HL-60/S4 treated with retinoic acid at 250 ng/mL for 4 days and 3 days (cell line): ENCODE measurements around the gene ZNF566.

Source experiments
- in situ Hi-C: fragments of 300-500 bp; cut with MboI; formaldehyde crosslinking; loops from 2 replicates; pipeline ENCODE4 v1.7.0; 2022; ENCODE audit warnings: low sequenced_read_pairs

ZNF566 gene

GRCh38 chr19:36449059-36449670 is 40.2 kb downstream of the ZNF566 start:
- in situ Hi-C loops: no loop called here

DNA sequence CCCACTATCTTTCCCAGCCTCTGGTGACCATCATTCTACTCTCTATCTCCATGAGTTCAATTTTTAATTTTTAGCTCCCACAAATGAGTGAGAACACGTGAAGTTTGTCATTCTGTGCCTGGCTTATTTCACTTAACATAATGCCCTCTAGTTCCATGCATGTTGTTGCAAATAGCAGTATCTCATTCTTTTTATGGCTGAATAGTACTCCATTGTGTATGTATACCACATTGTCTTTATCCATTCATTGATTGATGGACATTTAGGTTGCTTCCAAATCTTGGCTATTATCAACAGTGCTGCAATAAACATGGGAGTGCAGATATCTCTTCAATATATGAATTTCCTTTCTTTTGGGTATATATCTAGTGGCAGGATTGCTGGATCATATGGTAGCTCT is 48.0 kb downstream of the ZNF566 start:
- in situ Hi-C loops: no loop called here

DNA sequence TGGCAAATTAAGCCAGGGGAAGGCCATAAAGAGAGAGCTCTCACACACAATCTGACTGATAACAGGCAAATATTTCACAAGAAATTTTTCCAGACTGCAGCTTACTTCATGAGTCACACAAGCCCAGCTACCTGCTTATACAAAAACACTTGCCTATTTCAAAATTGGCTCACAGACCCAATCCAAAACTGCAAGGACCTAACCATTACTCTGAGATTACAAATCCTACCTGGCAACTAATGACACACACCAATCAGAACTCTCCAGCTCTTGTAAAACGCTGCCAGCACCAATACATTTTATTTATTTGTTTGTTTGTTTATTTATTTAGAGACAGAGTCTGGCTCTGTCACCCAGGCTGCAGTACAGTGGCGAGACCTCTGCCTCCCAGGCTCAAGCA is 52.8 kb downstream of the ZNF566 start:
- in situ Hi-C loops: no loop called here

DNA sequence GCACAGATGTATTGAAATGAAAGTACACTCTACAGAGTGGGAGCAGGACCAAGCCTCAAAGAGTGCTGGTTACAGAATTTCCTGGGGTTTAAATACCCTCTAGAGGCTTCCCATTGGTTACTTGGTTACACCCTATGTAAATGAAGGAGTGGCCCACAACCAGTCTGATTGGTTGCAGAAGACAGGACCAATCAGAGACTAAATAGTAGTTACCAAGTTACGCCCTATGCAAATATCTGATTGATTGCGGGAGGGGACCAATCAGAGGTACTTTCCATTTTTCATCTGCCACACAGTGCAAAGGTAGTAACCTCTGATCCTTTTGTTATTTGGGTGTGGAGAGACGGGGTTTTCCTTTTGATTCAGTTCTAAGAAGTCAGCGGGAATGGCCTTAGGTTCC is 65.4 kb downstream of the ZNF566 start:
- in situ Hi-C loops: no loop called here

- in situ Hi-C loops: no loop called here
These were observed 67.4 kb downstream of the ZNF566 start for GRCh38 chr19:36421749-36422481.

- in situ Hi-C loops: no loop called here
These were observed 68.2 kb downstream of the ZNF566 start for GRCh38 chr19:36420961-36421748.

GRCh38 chr19:36418287-36419001 is 70.9 kb downstream of the ZNF566 start, which contains the start of gene ZFP82:
ZFP82 (minus strand) TSS chr19:36418644; CDS start chr19:36409789, 8,855 bp downstream.
- in situ Hi-C loops: no loop called here

DNA sequence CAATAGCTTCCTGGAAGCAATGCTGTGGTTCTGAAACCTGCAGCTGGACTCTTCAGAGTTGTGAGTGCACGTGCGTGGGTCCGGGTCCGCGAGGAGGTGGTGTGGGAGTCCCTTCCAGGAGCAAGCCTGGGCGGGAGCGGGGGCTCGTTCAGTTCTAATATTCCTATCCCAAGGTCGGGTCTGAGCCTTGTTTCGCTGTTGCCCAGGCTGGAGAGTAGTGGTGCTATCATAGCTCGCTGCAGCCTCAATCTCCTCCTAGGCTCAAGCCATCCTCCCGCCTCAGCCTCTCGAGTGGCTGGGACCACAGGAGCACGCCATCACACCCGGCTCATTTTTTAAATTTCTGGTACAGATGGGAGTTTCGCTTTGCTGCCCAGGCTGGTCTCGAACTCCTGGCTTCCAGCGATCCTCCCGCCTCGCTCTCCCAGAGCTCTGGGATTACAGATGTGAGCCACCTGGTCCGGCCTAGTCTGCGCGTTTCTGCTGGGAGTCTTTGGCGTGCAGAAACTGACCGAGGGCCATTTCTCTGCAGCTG is 71.5 kb downstream of the ZNF566 start:
- in situ Hi-C loops: no loop called here

- in situ Hi-C loops: no loop called here
These were observed 79.5 kb downstream of the ZNF566 start for GRCh38 chr19:36409841-36410240.

GRCh38 chr19:36408101-36408500 is 81.3 kb downstream of the ZNF566 start:
- in situ Hi-C loops: no loop called here

GRCh38 chr19:36404498-36404897 is 84.9 kb downstream of the ZNF566 start:
- in situ Hi-C loops: no loop called here

GRCh38 chr19:36401475-36401874 is 87.9 kb downstream of the ZNF566 start:
- in situ Hi-C loops: no loop called here

DNA sequence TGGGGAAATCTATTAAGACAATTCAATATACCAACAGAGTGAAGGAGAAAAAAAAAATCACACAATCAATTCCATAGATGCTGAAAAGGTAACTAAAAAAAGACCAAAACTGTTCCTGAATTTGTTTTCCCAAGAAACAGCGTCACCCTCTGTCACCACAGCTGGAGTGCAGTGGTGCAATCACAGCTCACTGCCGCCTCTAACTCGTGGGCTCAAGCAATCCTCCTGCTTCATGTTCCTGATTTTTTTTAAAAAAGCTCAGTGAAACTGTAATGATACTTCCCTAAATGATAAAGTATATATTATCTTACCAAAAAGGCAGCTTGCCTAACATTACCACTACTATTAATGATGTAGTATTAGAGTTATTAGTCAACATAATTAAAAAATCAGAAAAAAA is 90.8 kb downstream of the ZNF566 start:
- in situ Hi-C loops: no loop called here
